GM10248 (cell line): ENCODE results near the gene KCNE3.

ENCODE experiments used
- CTCF ChIA-PET: fragments of 300-600 bp; sonication (Branson Sonifier 250); formaldehyde crosslinking; extraction: SDS; loops from one replicate; lab custom pipeline; 2021; ENCODE audit warnings: antibody characterized with exemption; lab: Yijun Ruan, JAX
- POLR2A ChIA-PET: fragments of 350-650 bp; sonication (Branson Sonifier 250); formaldehyde crosslinking; extraction: SDS; loops from one replicate; lab custom pipeline; 2020; ENCODE audit warnings: antibody characterized with exemption; lab: Yijun Ruan, JAX
- DNase-seq: peaks from one replicate; pipeline ENCODE4 v3.0.0; 2012; ENCODE audit errors: extremely low spot score
- CTCF ChIP-seq: IDR thresholded peaks from 2 replicates; pipeline ENCODE4 v1.5.1; 2012; ENCODE audit warnings: mild to moderate bottlenecking, low read depth; ENCODE audit errors: extremely low read depth, missing control alignments, control extremely low read depth

Gene KCNE3

GRCh38 chr11:74466916-74467885 lies at the start of gene KCNE3:
KCNE3 (minus strand) TSS chr11:74467549; CDS start chr11:74457563, 9,986 bp downstream.
- no peak for TF ChIP-seq CTCF

GRCh38 chr11:74507582-74507981 lies 40.2 kb upstream of the KCNE3 start:
- POLR2A ChIA-PET, result no interaction called here
- DNase-seq, result no peak
- no peak for TF ChIP-seq CTCF
- CTCF ChIA-PET, result interaction anchor here (1.0 to 2.2 kb wide), 3 partner anchors 9 to 14 kb away, joined by 3 to 6 read pairs (median 3); partner anchors contain the start of gene LIPT2

More at GRCh38 chr11:74466916-74467885, at the start of gene KCNE3:
- no peak for DNase-seq
- ChIA-PET POLR2A (no interaction called here), CTCF (interaction anchor here (1.0 kb wide), 1 partner anchor 18 kb away, joined by 4 read pairs; no protein-coding TSS in a partner anchor)

GRCh38 chr11:74506823-74507222 lies 39.5 kb upstream of the KCNE3 start:
- CTCF ChIA-PET, result interaction anchor here (1.0 to 2.2 kb wide), 2 partner anchors 10 to 13 kb away, joined by 3 to 6 read pairs; partner anchors contain the start of gene LIPT2
- TF ChIP-seq CTCF, result no peak
- DNase-seq, result no peak
- POLR2A ChIA-PET, result no interaction called here

- no peak for DNase-seq
- CTCF ChIA-PET, result interaction anchor here (0.9 to 2.2 kb wide), 2 partner anchors 12 to 250 kb away, joined by 3 to 6 read pairs; partner anchors contain the start of gene LIPT2
- TF ChIP-seq CTCF, result no peak
- POLR2A ChIA-PET, result no interaction called here
Measured at GRCh38 chr11:74505911-74506310, 38.6 kb upstream of the KCNE3 start.

GRCh38 chr11:74504100-74504691 lies 36.8 kb upstream of the KCNE3 start:
- TF ChIP-seq CTCF, result no peak
- ChIA-PET CTCF (interaction anchor here (0.9 kb wide), 1 partner anchor 55 kb away, joined by 3 read pairs; no protein-coding TSS in a partner anchor), POLR2A (no interaction called here)
- no peak for DNase-seq

GRCh38 chr11:74494916-74495315 lies 27.6 kb upstream of the KCNE3 start:
- POLR2A ChIA-PET, result no interaction called here
- CTCF ChIA-PET, result interaction anchor here (1.4 to 2.2 kb wide), 3 partner anchors 12 to 240 kb away, joined by 3 to 6 read pairs (median 6); no protein-coding TSS in a partner anchor
- no peak for DNase-seq
- TF ChIP-seq CTCF, result no peak
